NCI-H1930 (cell line): Measurements from ENCODE around the gene TMEM79.
A peak's percentile ranks its signal among the peaks of the same experiment; 100 is the strongest.
"Not testable (repeated sequence)": the region's sequence is repeated elsewhere in the genome, so short reads cannot be mapped to it uniquely, and the experiment has no call there.

Experiments
- DNase-seq, 2 experiments: peaks; one replicate each; lab custom pipeline; 2025; lab: John Stamatoyannopoulos, UW

TMEM79 gene

DNA sequence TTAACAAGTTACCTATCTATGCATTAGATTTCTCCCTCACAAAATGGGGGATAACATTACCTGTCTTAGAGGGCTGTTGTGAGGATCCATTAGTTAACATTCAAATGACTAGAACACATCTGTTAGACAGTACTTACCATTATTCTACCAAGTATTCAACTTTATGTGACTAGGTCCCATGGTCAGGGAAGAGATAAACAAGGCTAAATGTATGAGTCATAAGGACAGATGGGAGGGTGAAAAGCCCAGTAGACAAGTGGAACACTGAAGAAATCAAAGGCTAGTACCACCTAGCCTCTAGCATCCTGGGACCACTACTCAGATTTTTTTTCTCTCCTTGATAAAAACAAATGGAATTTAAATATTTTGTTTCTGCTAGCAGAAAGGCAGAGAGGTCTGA is 24.0 kb downstream of the TMEM79 start:
- no peak for DNase-seq

DNA sequence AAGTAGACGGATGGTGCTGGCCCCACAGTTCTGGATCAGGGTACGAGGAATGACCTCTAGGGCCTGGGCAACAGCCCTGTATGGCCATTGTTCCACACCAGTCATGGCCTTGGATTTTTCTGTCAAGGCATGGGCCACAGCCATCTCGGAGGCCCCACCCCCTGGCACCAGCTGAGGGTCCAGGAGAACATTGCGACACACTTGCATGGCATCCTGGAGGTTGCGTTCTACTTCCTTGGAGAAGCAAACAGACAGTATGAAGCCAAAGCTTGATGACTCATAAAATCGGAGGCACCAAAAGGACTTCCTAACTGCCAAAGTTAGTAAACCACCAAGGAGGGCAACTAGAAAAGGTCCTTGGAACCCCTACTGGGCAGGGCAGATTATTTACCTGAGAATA is 26.8 kb downstream of the TMEM79 start:
- no peak for DNase-seq

DNA sequence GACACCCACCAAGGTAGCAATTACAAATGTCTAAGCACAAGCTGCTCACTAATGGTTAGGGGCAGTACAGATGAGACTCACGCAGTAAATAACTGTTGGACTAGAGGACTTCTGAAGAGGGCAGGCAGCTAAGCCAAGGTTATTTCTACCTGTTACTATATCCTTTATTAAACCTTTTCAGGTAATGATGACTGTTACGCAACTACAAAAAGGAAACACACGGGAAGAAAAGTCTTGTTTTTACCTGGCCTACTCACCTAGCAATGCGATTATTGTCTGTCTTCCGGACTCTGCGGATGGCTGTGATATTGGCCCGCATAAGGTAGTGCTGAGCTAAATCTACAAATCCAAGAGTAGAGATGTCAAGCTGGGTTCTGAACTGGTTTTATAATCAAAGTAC is 32.8 kb downstream of the TMEM79 start:
- no peak for DNase-seq

DNA sequence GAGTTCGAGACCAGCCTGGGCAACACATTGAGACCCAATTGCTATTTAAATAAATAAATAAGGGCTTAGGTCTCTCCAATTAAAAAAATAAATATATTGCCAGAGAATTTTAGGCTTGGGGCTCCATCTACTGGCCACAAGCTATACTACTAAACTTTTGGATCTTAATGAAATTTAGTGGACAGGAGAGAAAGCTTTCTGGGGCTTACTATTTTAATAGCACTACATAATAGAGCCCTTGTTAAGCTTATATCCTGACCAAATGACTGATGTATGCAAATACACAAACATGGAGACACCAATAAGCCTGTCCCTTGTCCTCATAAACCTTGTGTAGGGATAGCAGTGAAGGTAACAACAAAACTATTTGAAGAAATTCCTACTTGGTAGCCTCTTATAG is 35.5 kb downstream of the TMEM79 start:
- DNase-seq = no peak

DNA sequence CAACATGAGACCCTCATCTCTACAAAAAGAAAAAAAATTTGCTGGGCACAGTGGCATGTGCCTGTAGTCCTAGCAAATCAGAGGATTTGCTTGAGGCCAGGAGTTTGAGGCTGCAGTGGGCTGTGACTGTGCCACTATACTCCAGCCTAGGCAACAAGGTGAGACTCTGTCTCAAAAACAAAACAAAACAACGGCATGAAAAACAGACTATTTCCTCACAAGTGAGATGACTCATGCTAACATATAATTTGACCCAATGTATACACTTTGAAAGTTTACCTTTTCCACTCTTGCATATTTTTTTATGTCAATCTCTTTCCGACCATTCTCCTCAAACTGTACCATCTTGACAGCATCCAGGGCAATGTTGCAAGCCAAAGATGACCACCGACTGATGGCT is 36.4 kb downstream of the TMEM79 start:
- no peak for DNase-seq

DNA sequence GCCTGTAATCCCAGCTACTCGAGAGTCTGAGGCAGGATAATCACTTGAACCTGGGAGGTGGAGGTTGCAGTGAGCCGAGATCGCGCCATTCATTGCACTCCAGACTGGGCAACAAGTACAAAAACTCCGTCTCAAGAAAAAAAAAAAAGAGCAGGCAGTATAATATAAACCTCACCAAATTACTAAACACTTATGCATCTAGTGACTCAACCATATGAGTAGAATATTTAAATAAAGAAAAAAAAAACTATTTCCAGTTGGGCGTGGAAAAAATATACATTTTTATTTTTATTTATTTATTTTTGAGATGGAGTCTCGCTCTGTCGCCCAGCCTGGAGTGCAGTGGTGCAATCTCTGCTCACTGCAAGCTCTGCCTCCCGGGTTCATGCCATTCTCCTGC is 39.1 kb downstream of the TMEM79 start:
- DNase-seq = not testable (repeated sequence)

DNA sequence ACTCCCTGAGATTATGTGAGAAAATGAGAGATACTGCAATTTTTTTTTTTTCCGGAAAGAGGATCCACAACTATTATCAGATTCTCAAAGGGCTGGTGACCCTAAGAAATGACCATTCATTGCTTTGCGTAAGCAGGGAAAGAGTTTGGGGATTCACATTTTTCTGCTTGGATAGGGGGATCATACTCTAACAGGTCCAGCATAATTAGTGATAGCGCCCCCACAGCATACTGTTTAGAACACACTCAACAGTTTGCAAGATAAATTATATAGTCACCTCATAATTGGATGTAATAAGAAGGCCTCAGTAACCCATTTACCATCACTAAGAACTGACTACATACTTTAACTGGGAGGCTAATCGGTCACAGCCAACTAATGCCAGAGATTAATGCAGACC is 52.1 kb downstream of the TMEM79 start:
- DNase-seq = no peak

DNA sequence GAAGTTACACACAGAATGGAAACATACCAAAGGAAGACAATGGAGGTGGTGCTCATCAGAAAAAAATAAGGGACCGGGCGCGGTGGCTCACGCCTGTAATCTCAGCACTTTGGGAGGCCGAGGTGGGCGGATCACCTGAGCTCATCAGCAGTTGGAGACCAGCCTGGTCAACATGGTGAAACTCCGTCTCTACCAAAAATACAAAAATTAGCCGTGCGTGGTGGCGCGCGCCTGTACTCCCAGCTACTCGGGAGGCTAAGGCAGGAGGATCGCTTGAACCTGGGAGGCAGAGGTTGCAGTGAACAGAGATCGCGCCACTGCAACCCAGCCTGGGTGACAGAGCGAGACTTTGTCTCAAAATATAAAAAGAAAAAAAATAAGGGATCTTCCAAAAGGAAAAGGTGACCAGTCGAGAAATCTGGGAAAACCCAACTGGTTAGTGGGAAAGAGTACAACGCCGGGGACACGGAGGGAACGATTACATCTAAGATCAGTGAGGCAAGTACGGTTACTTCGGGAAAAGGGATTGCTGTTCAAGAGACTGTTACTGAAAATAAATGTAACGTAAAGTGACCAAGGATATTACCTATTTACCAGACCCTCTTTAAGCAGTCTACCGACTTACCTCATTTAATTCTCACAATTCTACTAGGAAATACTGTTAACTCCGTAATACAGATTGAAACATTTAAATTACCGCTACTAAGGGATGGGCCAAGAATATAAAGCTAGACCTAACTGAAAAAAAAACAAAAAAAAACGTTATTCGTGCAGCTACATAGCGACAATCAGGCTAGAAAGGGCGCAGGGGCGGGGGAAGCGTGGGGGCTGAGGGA is 53.1 kb downstream of the TMEM79 start:
- no peak for DNase-seq

DNA sequence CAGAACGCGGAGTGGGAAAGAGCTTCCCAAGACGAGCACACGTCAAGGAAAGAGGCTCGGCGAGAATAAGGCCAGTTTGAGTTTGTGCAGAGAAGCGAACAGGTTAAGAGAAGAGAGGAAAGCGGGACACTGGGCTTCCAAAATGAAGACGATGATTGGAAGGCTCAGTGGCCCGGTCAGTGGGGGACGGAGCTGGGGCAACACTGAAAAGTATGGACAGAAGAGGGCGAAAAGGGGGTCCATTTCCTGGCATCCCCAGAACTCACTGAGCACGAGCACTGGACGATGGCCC is 53.7 kb downstream of the TMEM79 start:
- peak in 1 of 2 experiments; percentile 39 for DNase-seq

DNA sequence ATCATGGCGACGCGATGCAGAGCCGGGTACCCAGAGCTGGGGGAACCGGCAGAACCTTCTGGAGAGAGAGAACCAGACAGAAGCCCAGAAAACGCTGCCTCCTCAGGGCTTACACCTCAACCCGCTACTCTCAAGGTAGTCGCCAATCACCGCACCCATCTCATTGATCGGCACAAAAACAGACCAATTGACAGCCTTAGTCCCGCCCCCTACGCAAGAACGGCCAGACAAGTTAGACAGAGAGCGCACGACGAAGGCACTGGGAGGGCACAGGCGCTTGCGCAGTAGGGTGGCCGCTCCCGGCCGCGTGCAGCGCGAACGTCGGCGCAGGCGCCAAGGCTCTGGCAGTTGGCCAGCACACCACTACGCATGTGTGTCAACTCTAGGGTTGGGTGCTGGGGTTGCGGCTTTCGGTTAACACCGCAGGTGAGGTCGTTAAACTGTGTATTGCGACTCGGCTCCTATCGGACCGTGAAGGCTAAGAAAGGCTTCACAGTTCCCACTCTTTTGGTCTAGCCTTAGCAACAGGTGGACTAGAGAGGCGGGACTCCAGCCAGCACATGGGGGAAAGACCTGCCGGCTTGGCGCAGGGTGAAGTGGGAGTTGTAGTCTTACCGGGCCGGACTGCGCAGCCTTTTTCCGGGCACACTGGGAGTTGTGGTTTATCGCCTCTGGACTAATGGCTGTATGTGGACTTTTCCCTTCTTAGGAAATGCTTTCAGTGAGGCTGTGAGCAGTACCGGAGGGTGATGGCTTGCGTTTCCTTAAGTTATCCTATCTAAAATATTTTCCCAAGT is 54.3 kb downstream of the TMEM79 start, which contains the start of the genes CCT3 and TSACC:
CCT3 (minus strand) TSS at position 113 of the 797 bp plus-strand sequence; CDS start at position 5, 108 bp downstream.
TSACC (plus strand) TSS at position 347 of the 797 bp plus-strand sequence. CDS start 1,232 bp downstream, outside the sequence.
- DNase-seq = peak; percentile 99
